CD4-positive, alpha-beta T cell (primary cell): ENCODE results near the gene ZDHHC8. TPM values are rescaled to one million over a fixed set of nuclear protein-coding genes. Genes with fewer than 3 reads are reported as not detected.

Experiments used
- ATAC-seq: fragments of 200-7000 bp; cut with Tn5 transposase; one replicate; pipeline ENCODE4 v1.10.0; 2022; ENCODE audit warnings: mild to moderate bottlenecking; ENCODE audit not compliant: poor library complexity
- CTCF ChIA-PET: fragments of 350-600 bp; sonication (Branson Sonifier 250); formaldehyde crosslinking; loops from one replicate; lab custom pipeline; 2021; ENCODE audit warnings: antibody characterized with exemption, inconsistent platforms; lab: Charles Lee
- POLR2A ChIA-PET: fragments of 350-600 bp; sonication (Branson Sonifier 250); formaldehyde crosslinking; loops from one replicate; lab custom pipeline; 2021; ENCODE audit warnings: antibody characterized with exemption, inconsistent platforms; lab: Charles Lee
- DNase-seq, 14 experiments: peaks; one replicate each; pipeline ENCODE4 v3.0.0-alpha.2; 2013 to 2020; ENCODE audit warnings: mixed read lengths in 2 of 14
- H3K27ac ChIP-seq, 2 donors: one replicate each; pipeline versions ENCODE4 v1.5.1 to v1.7.0; 2013; ENCODE audit warnings: low read length in 2 of 2, low read depth in 1 of 2, mild to moderate bottlenecking in 1 of 2
- H3K27me3 ChIP-seq, 2 experiments: 1 replicate in 1 of 2; 2 replicates in 1 of 2; pipeline versions ENCODE4 v1.6.1 to v1.7.0; 2013; ENCODE audit warnings: low read length in 2 of 2, control low read depth in 1 of 2, mild to moderate bottlenecking in 1 of 2, moderate library complexity in 1 of 2; ENCODE audit not compliant: insufficient read depth in 2 of 2, control insufficient read depth in 1 of 2
- H3K36me3 ChIP-seq: one replicate; pipeline ENCODE4 v1.6.1; 2013; ENCODE audit warnings: low read length, control low read depth; ENCODE audit not compliant: insufficient read depth
- H3K4me1 ChIP-seq: one replicate; pipeline ENCODE4 v1.6.1; 2013; ENCODE audit warnings: low read length, control low read depth; ENCODE audit not compliant: insufficient read depth
- H3K4me3 ChIP-seq: one replicate; pipeline ENCODE4 v1.5.1; 2013; ENCODE audit warnings: mild to moderate bottlenecking, low read length, moderate library complexity
- H3K9me3 ChIP-seq, 2 experiments: 1 replicate in 1 of 2; 2 replicates in 1 of 2; pipeline versions ENCODE4 v1.6.1 to v1.7.0; 2013; ENCODE audit warnings: low read length in 2 of 2, mild to moderate bottlenecking in 2 of 2, control low read depth in 1 of 2, moderate library complexity in 1 of 2; ENCODE audit not compliant: control insufficient read depth in 1 of 2, insufficient read depth in 1 of 2
- H3K27ac Mint-ChIP-seq: one replicate; pipeline ENCODE4 v1.8.0; 2020; ENCODE audit warnings: mixed read lengths
- H3K27me3 Mint-ChIP-seq: one replicate; pipeline ENCODE4 v1.8.0; 2021; ENCODE audit warnings: mixed read lengths
- H3K36me3 Mint-ChIP-seq: one replicate; pipeline ENCODE4 v1.8.0; 2021; ENCODE audit warnings: low read depth, mixed read lengths
- H3K4me1 Mint-ChIP-seq: one replicate; pipeline ENCODE4 v1.8.0; 2021; ENCODE audit warnings: low read depth, mixed read lengths
- H3K4me3 Mint-ChIP-seq: one replicate; pipeline ENCODE4 v1.8.0; 2020; ENCODE audit warnings: mild to moderate bottlenecking, mixed read lengths
- H3K9me3 Mint-ChIP-seq: one replicate; pipeline ENCODE4 v1.8.0; 2020; ENCODE audit warnings: mixed read lengths
- intact Hi-C, 2 experiments: fragments of 100-400 bp; cut with DNase I in 1 of 2; cut with micrococcal nuclease in 1 of 2; formaldehyde crosslinking; loops; one replicate each; pipeline versions ENCODE4 v1.15.1 to v1.9.0; 2023 to 2025; cut with DNase I, micrococcal nuclease
- total RNA-seq, 174 experiments: library from RNA in 2 of 174; stranded (reverse) in 2 of 174; gene quantifications; one replicate each; pipeline ENCODE4 v1.2.3 and lab custom pipeline; 2021 to 2026
- TF ChIP-seq, protein P1 (sequence below): fragments of 200-600 bp; IDR thresholded peaks from one replicate; pipeline ENCODE4 v1.8.0; 2022; ENCODE audit warnings: antibody characterized with exemption, mild to moderate bottlenecking

The ZDHHC8 gene
- total RNA-seq, 2 experiments from 2014 or later, result 44.9 to 49.3 TPM

DNA sequence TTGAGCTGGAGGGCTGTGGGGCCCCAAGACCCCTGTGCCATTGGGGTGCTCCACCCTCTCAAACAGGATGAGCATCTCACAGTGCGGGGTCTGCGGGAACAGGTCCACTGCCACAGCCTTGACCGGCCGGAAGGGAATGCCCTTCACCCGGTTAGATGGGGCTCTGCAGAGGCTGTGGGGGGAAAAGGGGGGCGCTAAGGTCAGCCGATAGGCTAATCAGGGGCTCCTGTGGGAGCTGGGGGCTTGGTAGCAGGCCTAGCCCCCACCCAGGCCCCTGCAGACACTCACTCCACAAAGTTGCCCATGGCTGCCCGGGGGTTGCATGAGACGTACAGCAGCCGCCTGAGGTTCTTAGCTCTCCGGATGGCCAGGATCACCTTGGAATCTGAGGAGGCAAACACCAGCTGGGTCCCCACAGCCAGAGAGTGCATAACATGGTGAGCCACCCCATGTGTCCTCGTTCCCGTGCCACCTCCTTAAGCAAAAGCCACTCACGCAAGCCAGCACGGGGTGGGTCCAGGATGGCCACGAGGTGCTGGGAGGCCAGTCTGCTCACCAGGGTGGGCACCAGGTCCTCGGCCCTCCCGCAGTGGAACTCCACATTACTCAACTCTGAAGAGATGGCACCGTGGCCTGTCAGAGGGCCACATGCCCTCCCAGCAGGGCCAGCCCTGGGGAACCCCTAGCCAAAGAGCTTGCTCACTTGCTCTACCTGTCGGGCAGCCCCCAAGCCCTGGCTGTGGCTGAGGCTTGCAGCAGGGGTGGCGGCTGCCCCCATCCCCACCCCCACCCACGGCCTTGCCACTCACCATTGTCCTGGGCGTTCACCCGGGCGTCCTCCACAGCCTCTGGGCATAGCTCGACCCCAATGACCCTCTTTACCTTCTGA is 18.7 kb upstream of the ZDHHC8 start:
- H3K4me1 ChIP-seq, result peaks cover 49% of the 10 kb centered on the region
- peaks cover 22% of the 10 kb centered on the region for H3K4me1 Mint-ChIP-seq
- no peak overlapping the region for H3K27ac Mint-ChIP-seq

DNA sequence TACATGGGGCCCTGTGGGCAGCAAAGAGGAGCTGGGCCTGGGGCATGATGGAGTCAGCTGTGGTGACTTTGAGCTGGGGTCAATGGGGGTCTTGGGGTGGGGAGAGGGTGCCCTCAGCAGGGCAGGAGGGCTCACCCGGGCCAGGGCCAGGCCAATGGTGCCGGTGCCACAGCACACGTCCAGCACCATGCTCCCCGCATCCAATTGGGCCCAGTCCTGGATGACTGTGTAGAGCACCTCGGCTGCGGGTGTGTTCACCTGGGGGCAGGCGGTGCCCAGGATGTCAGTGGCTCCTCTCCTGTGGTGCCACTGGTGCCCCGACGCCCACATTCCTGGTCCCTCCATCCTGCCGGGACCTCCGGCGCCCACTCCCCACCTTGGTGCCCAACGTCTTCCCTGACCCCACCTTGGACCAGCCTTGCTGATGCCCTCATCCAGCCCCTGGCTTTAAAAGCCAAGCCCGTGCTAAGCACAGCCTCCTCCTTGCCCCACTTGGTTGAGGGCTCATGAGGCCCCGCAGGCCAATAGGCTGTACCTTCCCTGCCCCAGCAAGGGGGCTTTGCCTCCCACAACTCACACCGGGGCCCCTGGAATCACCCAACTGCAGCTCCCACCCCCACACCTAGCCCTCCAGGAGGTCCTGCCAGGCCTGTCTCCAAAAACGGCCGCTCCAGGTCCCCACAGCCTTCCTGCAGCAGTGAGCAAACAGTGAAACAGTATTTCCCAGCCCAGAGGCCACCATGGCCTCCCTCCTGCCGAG is 17.9 kb upstream of the ZDHHC8 start:
- Mint-ChIP-seq H3K9me3 (no peaks in the 10 kb centered on the region), H3K27ac (peak overlapping the region; percentile 71), H3K27me3 (no peaks in the 10 kb centered on the region), H3K4me1 (peaks cover 30% of the 10 kb centered on the region), H3K36me3 (peaks cover 64% of the 10 kb centered on the region), H3K4me3 (no peak overlapping the region)
- ChIA-PET POLR2A (no interaction called here), CTCF (no interaction called here)
- no peak for ATAC-seq
- no peak overlapping the region for H3K27ac ChIP-seq
- DNase-seq, result no peak
- peaks cover 0 to 5% of the 10 kb centered on the region in 2 experiments for H3K27me3 ChIP-seq
- intact Hi-C loops, result loop anchor here in 1 of 2 experiments (5.0 to 10.0 kb wide), 3 partner anchors 141 to 281 kb away; partner anchors contain the start of genes GNB1L, RTL10 and ZNF74
- TF ChIP-seq, protein P1, sequence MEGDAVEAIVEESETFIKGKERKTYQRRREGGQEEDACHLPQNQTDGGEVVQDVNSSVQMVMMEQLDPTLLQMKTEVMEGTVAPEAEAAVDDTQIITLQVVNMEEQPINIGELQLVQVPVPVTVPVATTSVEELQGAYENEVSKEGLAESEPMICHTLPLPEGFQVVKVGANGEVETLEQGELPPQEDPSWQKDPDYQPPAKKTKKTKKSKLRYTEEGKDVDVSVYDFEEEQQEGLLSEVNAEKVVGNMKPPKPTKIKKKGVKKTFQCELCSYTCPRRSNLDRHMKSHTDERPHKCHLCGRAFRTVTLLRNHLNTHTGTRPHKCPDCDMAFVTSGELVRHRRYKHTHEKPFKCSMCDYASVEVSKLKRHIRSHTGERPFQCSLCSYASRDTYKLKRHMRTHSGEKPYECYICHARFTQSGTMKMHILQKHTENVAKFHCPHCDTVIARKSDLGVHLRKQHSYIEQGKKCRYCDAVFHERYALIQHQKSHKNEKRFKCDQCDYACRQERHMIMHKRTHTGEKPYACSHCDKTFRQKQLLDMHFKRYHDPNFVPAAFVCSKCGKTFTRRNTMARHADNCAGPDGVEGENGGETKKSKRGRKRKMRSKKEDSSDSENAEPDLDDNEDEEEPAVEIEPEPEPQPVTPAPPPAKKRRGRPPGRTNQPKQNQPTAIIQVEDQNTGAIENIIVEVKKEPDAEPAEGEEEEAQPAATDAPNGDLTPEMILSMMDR, result no peak
- H3K4me1 ChIP-seq, result peaks cover 57% of the 10 kb centered on the region
- H3K36me3 ChIP-seq, result peaks cover 67% of the 10 kb centered on the region
- H3K9me3 ChIP-seq, result peaks cover 0 to 7% of the 10 kb centered on the region in 2 experiments
- H3K4me3 ChIP-seq, result no peak overlapping the region

More for the DNA sequence above, 18.7 kb upstream of the ZDHHC8 start:
- ChIA-PET CTCF (interaction anchor here (2.7 kb wide), 1 partner anchor 143 kb away, joined by 6 read pairs; no protein-coding TSS in a partner anchor), POLR2A (interaction anchor here (0.7 kb wide), 1 partner anchor 12 kb away, joined by 4 read pairs; no protein-coding TSS in a partner anchor)
- Mint-ChIP-seq H3K4me3 (no peak overlapping the region), H3K9me3 (no peaks in the 10 kb centered on the region), H3K36me3 (peaks cover 64% of the 10 kb centered on the region), H3K27me3 (no peaks in the 10 kb centered on the region)
- no peak for ATAC-seq
- peaks cover 0 to 5% of the 10 kb centered on the region in 2 experiments for H3K27me3 ChIP-seq
- TF ChIP-seq, protein P1, result no peak
- no peak overlapping the region for H3K4me3 ChIP-seq
- H3K27ac ChIP-seq, result no peak overlapping the region
- DNase-seq, result no peak
- H3K9me3 ChIP-seq, result peaks cover 0 to 7% of the 10 kb centered on the region in 2 experiments
- peaks cover 73% of the 10 kb centered on the region for H3K36me3 ChIP-seq
- intact Hi-C loops, result loop anchor here in 1 of 2 experiments (5.0 to 10.0 kb wide), 3 partner anchors 141 to 282 kb away; partner anchors contain the start of genes GNB1L, RTL10 and ZNF74
